ENCODE data around the gene ELOVL5.
"Not testable (repeated sequence)": the region's sequence is repeated elsewhere in the genome, so short reads cannot be mapped to it uniquely, and the experiment has no call there.

Gene ELOVL5

DNA sequence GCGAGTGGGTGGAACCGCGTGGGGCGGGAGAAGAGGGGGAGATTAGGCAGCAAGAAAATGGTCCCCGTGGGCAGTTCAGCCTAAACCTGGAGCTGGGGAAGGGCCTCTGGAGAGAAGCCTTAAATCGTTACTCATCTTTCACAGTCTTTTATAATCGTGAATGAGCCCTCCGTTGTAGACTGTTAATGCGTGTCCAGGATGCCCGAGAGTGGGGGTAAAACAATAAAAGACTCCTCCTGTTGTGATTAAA lies 11.0 kb upstream of the ELOVL5 start:
- peak overlapping the region; percentile 45 for H3K4me3 ChIP-seq (ENCODE audit: low read depth, low read length)

DNA sequence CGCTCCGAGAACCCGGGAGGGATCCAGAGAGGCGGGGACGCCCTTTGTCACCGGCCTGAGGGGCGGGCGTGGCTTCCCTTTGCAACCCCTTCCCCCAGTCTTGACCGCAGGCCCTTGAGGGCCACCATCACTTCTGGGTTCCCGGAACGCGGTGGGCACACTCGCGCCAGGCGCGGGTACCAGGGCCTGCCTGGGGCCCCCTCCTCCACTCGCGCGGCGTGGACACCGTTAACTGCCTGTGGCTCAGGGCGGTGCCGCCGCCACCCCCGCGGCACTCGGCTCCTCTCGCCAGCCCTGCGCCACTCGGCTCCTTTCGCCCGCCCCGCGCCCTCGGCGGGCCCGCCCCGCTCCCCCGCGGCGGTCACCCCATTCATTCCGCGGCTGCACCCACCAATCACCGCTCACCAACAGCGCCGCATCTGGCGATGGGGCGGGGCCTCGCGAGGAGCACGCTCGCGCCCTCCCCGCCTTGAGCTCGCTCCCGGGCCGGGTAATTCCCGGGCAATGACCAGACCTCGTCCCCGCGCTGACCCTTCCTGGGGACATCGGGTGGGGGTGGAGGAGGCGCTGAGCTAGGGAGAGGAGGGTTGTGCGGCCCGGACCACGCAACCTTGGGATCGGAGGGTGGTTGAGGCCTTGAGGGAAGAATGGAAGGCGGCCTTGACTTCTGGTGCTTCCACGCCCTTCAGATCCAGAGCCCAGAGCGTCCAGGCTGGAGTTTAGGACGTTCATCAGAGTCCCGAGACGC lies 10.5 kb upstream of the ELOVL5 start:
- peak overlapping the region; percentile 58 for H3K4me3 ChIP-seq (ENCODE audit: low read depth, low read length)

DNA sequence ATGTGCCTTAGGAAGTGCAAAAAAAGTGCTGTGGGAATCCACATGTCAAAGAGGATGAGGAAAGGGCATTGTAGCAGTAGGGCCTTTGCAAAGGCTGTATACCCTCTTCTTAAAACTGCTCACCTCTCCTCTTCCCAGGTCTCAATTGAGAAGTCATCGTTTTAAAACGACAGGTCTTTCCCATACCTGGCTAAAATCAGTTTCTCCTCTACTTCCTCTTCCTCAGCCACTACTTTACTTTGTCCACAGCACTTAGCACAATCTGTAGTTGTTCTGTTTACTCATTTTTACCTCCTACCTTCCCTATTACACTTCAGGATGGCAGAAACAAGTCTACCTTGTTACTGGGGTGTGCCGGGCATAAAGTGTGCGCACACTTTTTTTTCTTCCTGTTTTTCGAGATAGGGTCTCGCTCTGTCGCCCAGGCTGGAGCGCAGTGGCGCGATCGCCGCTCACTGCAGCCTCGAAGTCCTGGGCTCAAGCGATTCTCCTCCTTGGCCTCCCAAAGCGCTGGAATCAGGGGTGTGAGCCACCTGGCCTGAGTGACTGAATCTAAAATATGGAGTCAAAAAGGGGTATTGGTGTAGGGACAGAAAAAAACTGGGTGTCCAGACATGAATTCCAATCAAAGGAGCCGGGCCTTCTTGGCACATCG lies 9.8 kb upstream of the ELOVL5 start:
- peak overlapping the region; percentile 58 for H3K4me3 ChIP-seq (ENCODE audit: low read depth, low read length)

DNA sequence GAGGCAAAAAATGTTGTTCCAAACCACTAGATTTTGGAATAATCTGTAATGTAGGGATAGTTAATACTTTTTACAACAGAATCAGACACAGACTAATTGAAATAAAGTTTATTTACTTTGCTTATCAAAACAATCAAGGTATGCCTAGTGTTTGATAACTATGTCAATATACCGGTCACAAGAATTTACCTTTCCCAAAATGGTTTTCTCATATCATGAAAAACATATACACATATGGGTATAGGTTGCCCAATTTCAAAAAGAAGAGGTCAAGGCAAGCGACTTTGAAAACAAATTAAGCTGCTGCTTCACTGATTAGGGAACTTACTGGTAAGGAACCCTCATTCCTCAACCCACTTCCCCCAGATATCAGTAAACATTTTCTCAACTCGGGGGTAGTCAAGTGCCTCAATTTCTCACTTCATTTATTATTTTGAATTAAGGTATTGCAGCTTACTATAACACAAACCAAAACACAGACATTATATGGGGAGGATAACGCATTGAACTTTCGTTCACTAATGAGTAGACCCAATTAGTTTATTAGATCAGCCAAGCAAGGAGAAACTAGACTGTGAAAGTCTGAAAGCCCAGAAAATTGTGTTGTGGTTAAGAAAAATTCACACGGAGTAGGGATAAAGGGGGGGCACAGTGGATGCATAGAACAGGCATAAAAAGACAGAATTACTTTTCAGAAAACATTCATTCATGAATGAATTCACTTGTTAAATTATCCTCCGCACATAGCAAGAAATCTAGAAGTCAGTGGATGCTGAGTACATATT lies 9.0 kb upstream of the ELOVL5 start:
- no peak overlapping the region for H3K4me3 ChIP-seq (ENCODE audit: low read depth, low read length)

DNA sequence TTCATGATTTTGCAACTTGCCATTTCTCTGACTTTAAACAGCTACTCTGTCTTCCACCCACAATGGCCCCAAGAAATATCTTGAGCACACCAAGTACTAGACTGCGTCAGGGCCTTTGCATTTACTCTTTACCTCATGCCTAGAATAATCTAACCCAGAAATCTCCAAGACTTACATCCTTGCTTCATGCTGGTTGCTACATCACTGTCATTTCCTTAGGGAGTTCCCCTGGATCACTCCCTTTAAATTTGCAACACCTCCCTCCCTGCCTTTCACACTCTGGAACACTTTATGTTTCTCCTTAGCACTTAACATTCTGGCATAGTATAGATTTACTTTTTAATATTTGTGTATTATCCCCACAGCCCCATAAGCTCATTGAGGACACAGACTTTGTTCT lies 4.9 kb upstream of the ELOVL5 start:
- no peak overlapping the region for H3K4me3 ChIP-seq (ENCODE audit: low read depth, low read length)

DNA sequence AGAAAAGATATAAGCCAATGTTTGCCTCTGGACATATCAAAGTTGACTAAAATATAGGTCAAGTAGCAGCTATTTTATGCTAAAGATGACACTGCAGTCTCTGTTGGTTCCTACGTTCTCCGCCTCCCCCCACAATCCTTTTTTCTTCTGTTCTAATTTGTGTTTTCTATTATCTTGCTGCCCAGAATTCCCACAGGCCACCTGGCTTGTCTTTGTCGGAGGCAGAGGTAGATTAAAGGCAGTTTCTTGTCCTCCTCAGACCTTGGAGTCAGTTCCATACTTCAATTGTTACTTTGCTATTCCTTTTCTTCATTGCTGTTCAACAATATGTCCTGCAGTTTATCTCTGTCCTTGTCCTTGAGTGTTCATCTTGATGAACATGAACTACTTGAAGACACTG lies 3.6 kb upstream of the ELOVL5 start:
- H3K4me3 ChIP-seq (ENCODE audit: low read depth, low read length) = no peak overlapping the region

DNA sequence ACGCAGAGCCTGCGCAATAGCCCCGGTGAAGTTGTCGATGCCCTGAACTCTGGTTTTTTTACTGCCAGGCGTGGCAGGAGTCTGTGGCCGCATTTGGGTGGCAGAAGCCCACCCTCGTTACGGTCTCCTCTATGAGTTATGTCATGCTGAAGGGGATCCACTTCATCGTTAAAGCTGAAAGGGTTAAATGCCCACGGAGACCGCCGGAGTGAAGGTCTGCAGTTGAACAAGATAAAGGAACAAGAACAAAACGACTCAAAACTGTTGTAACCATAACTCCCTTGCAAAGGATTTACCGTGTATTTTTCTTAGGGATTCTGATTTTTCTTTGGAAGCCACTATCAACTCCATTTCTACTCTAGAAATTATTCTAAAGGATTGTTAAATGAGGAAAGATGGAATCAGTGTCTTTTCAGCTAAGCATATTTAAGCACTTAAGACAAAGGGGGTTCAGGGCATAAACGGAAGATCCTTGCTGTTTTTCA lies 501 bp upstream of the ELOVL5 start:
- H3K4me3 ChIP-seq (ENCODE audit: low read depth, low read length) = peak overlapping the region; percentile 88

DNA sequence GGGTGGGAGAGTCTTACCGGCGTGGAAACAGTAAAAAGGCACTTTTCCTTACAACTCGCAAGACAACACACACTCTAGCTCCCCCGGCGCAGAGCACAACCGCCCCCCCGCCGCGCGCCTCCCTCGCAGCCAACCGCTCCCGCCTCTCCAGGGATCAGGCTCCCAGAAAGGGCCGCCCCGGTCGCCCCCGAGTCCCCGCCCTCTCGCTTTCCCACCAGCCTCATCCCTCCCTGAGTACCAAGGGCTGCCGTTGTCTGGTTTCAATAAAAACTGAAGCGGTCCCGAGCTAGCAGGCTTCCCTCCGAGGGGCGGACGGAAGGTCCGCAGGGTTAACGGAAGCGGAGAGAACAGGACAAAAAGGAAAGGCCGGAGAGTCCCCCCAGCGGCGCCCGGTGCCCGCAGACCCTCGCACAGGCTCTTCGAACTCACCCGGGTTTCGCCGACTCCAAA lies 804 bp downstream of the ELOVL5 start:
- H3K4me3 ChIP-seq (ENCODE audit: low read depth, low read length) = peak overlapping the region; percentile 88

DNA sequence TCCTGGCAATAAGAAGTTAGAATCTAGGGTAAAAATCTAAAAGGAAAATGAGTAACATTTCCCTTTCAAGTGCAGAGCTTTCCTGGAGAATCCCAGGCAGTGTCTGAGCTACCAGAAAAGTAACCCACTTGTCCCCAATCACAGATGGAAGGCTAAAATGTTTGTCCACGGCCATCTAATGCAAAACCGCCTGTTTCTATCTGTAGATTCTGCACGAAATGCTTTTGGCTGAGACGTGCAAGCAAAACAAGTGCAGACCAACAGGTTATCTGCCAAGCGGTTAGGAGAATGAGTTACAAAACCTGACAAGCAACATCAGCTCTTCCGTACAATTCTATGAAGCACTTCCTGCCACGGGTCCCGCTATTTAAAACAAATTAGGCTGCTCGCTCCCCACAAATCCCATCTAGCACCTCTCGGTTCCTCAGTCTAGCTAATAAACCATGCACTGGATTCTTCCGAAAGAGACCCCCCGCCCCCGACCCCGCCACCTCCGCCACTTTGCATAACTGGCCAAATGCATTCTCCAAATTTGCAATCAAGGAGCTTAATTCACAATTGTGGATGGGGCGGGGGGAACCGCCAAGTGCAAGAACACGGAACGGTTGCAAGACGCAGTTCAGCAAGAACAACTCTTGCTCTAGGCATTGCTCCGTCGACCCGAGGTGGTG lies 1.4 kb downstream of the ELOVL5 start:
- peak overlapping the region; percentile 88 for H3K4me3 ChIP-seq (ENCODE audit: low read depth, low read length)

DNA sequence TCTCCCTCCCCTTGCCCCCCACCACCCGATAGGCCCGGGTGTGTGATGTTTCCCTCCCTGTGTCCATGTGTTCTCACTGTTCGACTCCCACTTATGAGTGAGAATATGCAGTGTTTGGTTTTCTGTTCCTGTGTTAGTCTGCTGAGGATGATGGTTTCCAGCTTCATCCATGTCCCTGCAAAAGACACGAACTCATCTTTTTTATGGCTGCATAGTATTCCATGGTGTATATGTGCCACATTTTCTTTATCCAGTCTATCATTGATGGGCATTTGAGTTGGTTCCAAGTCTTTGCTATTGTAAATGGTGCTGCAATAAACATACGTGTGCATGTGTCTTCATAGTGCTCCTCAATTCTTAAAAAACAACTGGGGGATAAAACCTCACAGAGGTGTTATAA lies 2.7 kb downstream of the ELOVL5 start:
- H3K4me3 ChIP-seq (ENCODE audit: low read depth, low read length) = not testable (repeated sequence)

DNA sequence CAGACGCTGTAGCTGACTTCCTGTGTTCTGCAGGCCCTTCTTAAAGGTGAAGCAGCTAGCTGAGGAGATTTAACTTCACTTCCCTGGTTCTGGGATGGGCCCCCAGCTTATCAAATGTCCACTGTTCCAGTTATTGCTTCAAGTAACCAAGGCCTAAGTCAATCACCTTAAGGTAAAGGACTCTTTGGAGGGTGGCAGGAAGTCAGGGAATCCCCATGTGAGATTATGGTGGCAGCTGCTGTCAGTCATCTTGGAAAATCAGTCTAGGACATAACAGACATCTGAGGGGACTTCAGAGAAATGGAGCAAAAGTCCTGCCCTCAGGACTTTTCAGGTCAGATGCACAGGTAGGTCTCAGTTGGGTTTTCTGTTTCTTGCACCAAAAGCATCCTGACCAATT lies 3.8 kb downstream of the ELOVL5 start:
- H3K4me3 ChIP-seq (ENCODE audit: low read depth, low read length) = no peak overlapping the region

DNA sequence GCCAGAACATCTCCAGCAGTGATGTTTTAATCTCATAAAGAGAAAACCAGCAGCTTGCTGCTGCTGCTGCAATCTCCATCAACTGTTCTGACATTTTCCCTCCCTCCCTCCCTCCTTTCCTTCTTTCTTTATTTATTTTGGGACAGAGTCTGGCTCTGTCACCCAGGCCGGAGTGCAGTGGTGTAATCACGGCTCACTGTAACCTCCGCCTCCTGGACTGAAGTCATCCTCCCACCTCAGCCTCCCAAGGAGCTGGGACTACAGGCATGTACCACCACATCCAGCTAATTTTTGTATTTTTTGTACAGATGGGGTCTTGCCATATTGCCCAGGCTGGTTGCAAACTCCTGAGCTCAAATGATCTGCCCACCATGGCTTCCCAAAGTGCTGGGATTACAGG lies 5.7 kb downstream of the ELOVL5 start:
- H3K4me3 ChIP-seq (ENCODE audit: low read depth, low read length) = no peak overlapping the region

DNA sequence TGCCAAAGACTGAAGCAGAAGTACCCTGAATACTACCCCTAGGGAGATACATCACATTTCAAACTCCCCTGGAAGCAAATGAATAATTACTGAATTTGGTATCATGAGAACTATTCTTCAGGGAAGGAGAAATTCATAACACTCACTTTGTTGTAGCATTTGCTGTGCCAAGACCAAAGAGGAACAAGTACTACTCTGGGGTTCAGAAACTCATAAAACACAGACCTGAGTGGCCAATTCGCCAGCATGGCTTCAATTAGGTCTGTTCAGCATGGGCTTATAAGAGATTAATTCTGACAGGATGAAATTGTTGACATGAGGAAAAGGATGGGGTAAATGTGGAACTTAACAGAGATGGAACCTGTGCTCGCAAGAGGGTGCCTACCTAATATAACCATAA lies 6.5 kb downstream of the ELOVL5 start:
- no peak overlapping the region for H3K4me3 ChIP-seq (ENCODE audit: low read depth, low read length)

DNA sequence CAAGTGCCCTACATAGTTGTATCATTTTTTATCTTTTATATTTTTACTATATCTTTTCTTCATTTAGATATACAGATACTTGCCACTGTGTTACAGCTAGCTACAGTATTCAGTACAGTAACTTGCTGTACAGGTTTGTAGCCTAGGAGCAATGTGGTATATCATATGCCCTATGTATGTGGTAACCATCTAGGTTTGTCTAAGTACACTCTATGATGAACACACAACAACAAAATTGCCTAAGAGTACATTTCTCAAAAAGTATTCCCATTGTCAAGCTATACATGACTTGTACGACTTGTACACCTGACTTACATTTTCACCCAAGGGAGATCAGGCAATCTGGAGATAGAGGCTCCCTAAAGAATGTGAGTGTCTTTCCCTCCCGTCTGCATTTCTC lies 8.2 kb downstream of the ELOVL5 start:
- H3K4me3 ChIP-seq (ENCODE audit: low read depth, low read length) = no peak overlapping the region

DNA sequence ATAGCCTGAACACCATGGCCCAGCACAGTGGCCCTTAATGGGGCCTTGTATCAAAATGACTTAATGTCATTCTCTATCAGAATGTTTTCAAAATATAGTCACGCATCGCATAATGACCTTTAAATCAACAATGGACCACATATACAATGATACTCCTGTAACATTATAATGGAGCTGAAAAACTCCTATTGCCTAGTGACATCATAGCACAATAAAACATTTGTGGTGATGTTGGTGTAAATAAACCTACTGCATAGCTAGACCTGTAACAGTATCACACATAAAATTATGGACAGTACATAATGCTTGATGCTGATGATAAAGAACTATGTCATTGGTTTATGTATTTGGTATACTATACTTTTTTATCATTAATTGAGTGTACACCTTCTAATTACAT lies 9.3 kb downstream of the ELOVL5 start:
- H3K4me3 ChIP-seq (ENCODE audit: low read depth, low read length) = no peak overlapping the region

DNA sequence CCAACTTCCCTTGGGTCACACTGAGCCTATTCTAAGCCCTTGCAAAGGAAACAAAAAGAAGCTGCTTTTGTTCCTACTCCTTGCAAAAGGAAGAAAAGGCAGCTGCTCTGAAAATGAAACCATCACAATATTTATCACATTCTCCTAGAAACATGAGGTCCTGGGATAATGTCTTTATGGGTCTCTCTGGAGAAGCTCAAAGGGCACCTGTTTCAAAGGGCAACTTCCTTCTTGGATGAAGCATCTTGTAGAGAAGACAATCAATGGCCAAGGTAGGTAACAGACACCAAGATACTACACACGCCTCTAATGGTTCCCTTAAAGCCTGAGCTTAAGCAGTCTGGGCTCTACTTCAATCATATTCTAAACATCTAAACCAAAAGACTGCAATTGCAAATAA lies 10.4 kb downstream of the ELOVL5 start:
- no peak overlapping the region for H3K4me3 ChIP-seq (ENCODE audit: low read depth, low read length)

DNA sequence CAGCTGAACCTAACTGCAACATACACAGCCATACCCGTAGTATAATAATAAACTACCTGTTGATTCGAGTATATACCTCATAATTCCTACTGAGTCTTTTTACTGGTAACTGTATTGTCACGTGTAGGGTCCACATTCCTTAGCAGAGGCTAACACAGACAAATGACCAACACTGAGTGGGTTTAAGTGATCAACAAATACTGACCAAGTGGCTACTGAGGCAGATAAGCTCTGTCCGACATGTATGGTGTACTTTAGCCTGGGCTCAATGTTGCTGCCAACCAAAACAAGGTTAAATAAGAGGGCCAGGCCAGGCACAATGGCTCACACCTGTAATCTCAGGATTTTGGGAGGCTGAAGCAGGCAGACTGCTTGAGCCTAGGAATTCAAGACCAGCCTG lies 12.7 kb downstream of the ELOVL5 start:
- no peak overlapping the region for H3K4me3 ChIP-seq (ENCODE audit: low read depth, low read length)

DNA sequence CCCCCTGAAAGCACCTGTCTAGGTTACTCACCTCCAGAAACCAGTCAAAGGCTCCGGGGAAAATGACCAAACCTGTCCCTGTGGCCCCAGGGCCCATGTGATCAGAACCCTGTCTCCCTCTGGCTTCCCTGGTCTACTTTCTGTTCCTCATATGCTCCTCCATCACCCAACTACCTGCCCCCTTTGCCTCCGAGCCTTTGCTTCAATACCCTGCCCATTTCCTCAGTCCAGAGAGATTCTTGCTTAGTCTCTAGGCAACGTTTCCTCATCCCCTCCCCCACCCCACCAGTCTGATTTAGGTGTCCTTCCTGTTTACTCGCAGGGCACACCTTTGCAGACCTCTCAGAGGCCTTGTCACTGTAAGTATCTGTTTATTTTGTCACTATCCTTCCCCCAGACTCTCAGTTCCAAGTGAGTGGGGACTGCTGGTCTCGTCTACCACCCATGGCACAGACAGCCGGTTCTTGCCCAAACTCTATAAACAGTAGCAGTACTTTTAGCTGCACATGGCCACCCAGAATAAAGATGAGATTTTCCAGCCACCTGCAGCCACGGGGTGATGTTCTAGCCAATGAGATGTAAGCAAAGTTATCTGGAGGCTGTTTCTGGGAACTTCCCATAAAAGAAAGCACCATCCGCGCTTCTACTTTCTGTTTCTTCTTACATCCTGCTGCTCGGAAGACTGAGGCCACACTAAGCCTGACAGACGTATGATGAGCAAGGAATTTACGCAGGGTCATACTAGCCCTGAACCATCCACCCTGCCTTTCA lies 13.3 kb downstream of the ELOVL5 start:
- no peak overlapping the region for H3K4me3 ChIP-seq (ENCODE audit: low read depth, low read length)

DNA sequence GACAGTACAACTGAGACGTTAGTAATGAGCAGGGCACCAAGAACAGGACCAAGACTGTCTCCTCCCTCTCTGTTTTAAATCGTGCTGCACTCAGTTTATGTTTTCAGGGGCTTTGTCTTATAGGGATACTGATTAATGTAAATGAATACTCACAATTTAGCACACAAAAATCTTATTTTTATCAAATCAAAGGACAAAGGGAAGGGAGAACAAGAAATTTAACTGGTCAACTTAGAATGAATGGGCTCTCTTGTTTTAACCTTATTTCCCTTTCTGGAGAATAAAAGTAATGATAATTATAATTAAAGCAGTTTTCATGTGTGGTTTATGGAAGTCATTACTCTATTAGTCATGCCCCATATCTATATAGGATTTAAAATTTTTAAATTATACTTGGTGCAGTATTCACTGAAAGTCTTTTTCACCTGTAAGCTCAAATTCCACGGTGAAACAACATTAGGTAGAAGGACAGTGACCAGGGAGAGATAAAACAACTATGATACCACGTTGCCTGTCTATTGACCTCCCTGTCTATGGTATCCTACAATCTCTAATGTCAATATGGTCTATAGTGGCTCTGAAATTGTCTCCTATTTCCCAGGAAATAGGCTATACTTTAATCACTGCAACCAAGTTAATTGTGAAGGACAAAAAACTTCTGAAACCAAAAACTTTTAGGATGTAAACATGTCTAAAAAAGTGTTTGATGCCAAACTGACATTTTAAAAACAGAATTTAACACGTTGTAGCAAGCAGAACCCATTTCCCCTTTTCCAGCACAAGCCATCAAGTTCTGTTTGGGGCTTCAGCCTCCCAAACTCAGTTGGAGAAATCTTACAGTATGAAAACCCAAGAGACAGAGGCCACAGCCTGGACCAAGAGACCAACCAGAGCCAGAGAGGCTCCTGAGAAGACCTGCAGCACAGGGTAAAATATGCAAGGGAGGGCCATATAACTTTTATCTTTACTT lies 15.0 kb downstream of the ELOVL5 start:
- no peak overlapping the region for H3K4me3 ChIP-seq (ENCODE audit: low read depth, low read length)

DNA sequence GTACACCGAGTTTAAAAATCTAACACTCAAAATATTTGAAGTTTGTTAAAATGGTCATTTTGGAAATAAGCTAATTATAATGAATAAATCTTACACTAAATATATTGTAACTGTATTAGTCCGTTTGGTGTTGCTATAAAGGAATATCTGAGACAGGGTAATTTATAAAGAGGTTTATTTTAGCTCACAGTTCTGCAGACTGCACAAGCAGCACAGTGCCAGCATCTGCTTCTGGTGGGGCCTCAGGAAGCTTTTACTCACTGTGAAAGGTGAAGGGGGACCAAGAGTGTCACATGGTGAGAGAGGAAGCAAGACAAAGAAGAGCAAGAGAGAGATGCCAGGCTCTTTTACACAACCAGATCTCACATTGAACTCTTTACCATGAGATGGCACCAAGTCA lies 17.1 kb downstream of the ELOVL5 start:
- H3K4me3 ChIP-seq (ENCODE audit: low read depth, low read length) = no peak overlapping the region

Measured in iPS-11a (cell line).